ENCODE measurements around the gene ENTREP3. TPM values are rescaled to one million over a fixed set of nuclear protein-coding genes. Genes with fewer than 3 reads are reported as not detected.
A peak's percentile ranks its signal among the peaks of the same experiment; 100 is the strongest.

The ENTREP3 gene
- total and polyA plus RNA-seq, 8 donors, result 6.7 to 14.4 (median 8.7) TPM

DNA sequence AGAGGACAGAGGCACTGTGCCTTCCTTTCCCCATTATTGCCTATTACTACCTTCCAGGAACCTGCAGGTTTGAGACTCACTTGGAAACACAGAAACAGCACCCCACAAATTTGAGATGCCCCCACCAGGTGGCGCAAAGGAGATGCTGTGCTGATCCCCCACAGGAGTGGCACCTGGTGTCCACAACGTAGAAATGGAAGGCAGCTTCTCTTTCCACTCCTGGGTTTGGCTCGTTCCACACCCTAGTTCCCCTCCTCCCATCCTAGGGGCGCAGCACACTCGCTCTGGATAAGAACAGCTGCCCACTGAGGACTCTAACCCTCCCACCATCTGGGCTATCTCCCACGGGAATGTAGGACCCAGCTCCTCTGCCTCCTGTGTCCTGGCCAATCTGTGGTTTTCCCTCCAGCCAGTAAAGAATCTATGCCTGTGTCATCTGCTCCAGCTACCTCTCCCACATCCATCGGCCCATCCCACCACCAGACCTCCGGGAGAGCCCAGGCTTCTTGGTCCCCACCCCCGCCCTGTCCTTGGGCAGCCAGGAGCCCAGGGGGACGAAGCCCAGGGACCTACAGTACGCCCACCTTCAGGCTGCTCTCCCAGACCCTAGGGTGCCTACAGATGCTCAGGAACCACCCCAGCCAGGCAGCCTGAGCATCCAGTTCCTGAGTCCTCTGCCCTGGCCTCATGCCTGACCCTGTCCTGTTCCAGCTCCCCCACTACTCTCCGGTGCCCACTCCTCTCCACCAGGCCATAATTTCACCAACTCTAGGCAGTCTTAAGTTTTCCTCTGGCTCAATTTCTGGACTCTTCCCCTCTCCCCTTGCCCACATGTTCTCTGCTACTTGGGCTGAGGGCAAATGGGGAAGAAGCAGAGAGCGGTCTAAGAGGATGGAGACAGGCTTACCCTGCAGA, 48.1 kb downstream of the ENTREP3 start:
- ATAC-seq (peak; percentile 29 to 59 (median 56)), DNase-seq (peak; percentile 68 to 90 (median 82)), FAIRE-seq (no peak)
- Histone ChIP-seq H3K4me3 (peak overlapping the region in 1 of 4 donors; percentile 17), H3K36me3 (no peaks in the 10 kb centered on the region), H3K4me1 (peaks cover 0 to 15% (median 0%) of the 10 kb centered on the region in 3 donors), H3K27me3 (no peaks in the 10 kb centered on the region), H3K27ac (peak overlapping the region; percentile 6 to 98 (median 96)), H3K9me3 (no peaks in the 10 kb centered on the region)
- 22 to 24% methylated on average over 13 of the region's 13 CpGs for WGBS, 2 donors
- intact Hi-C loops (cut with DNase I), result no loop called here
- TF ChIP-seq CTCF (IDR thresholded peaks at IDR 0.05), result peak; percentile 63 to 74 (median 68)

- Histone ChIP-seq H3K4me3 (no peak overlapping the region), H3K4me1 (peaks cover 0 to 15% (median 0%) of the 10 kb centered on the region in 3 donors), H3K27me3 (no peaks in the 10 kb centered on the region), H3K36me3 (no peaks in the 10 kb centered on the region), H3K9me3 (no peaks in the 10 kb centered on the region), H3K27ac (no peak overlapping the region)
- TF ChIP-seq CTCF (IDR thresholded peaks at IDR 0.05), result no peak
- intact Hi-C loops (cut with DNase I), result no loop called here
- 60 to 67% methylated on average over 9 of the region's 9 CpGs for WGBS, 2 donors
- ATAC-seq (no peak), FAIRE-seq (no peak), DNase-seq (peak in 1 of 6 donors; percentile 38)
These were observed 49.2 kb downstream of the ENTREP3 start for GRCh38 chr1:155205969-155206593.

DNA sequence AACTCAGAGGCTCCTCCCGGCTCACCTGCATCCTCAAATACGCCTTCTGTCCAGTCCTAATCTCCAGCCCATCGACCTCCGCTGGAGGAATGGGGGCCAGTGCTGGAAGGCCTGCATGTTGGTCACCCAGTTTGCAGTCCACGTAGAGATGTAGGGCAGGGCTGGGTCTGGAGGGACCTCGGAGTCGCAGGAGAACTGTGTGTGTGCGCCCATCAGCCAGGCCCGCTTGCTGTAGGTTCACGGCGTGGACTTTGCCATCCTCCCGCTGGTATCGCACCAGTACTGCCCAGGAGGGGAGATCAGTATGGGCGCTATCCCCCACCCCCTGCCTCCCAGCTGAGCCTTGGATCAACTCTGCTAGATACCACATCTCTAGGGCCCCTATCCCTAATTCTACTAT, 50.2 kb downstream of the ENTREP3 start:
- H3K27me3 ChIP-seq, result no peaks in the 10 kb centered on the region
- no peak overlapping the region for H3K4me3 ChIP-seq
- DNase-seq (peak in 1 of 6 donors; percentile 57), FAIRE-seq (no peak), ATAC-seq (no peak)
- H3K4me1 ChIP-seq, result peaks cover 0 to 15% (median 0%) of the 10 kb centered on the region in 3 donors
- H3K27ac ChIP-seq, result no peak overlapping the region
- H3K36me3 ChIP-seq, result no peaks in the 10 kb centered on the region
- H3K9me3 ChIP-seq, result no peaks in the 10 kb centered on the region
- TF ChIP-seq CTCF (IDR thresholded peaks at IDR 0.05), result no peak
- 90 to 92% methylated on average over 14 of the region's 14 CpGs for WGBS, 2 donors
- intact Hi-C loops (cut with DNase I), result no loop called here

GRCh38 chr1:155202731-155203515, 52.4 kb downstream of the ENTREP3 start:
- ATAC-seq (no peak), DNase-seq (peak in 2 of 6 donors; percentile 25 to 58), FAIRE-seq (no peak)
- 87 to 92% methylated on average over 19 of the region's 19 CpGs for WGBS, 2 donors
- H3K4me3 ChIP-seq, result no peak overlapping the region
- no peak overlapping the region for H3K27ac ChIP-seq
- H3K9me3 ChIP-seq, result no peaks in the 10 kb centered on the region
- no peak for TF ChIP-seq CTCF (IDR thresholded peaks at IDR 0.05)
- H3K36me3 ChIP-seq, result no peaks in the 10 kb centered on the region
- H3K27me3 ChIP-seq, result no peaks in the 10 kb centered on the region
- intact Hi-C loops (cut with DNase I), result no loop called here
- H3K4me1 ChIP-seq, result peaks cover 0 to 11% (median 0%) of the 10 kb centered on the region in 3 donors

Data from pancreas (tissue), 10 donors.